ENCODE data around the gene ANOS1.

GRCh38 chrX:8653956-8654355, 78.0 kb downstream of the ANOS1 start:
- TF ChIP-seq CTCF (IDR thresholded peaks at IDR 0.05) (no peak), POLR2A (IDR thresholded peaks at IDR 0.05) (no peak)
